GM20000 (cell line): ENCODE measurements around the gene DNAI2.

ENCODE experiments used
- DNase-seq: peaks from one replicate; pipeline ENCODE4 v3.0.0; 2012; ENCODE audit warnings: low spot score
- CTCF ChIP-seq: IDR thresholded peaks from 2 replicates; pipeline ENCODE4 v1.5.1; 2012; ENCODE audit warnings: mild to moderate bottlenecking, control low read depth; ENCODE audit errors: extremely low read depth, missing control alignments

DNAI2 gene

GRCh38 chr17:74326506-74326905, 52.5 kb downstream of the DNAI2 start:
- no peak for DNase-seq
- no peak for TF ChIP-seq CTCF

- no peak for TF ChIP-seq CTCF
- no peak for DNase-seq
Observed at GRCh38 chr17:74328487-74328886, 54.5 kb downstream of the DNAI2 start.

- TF ChIP-seq CTCF: no peak
Observed at GRCh38 chr17:74329378-74329777, 55.3 kb downstream of the DNAI2 start.

GRCh38 chr17:74330446-74330845, 56.4 kb downstream of the DNAI2 start:
- TF ChIP-seq CTCF: no peak
- DNase-seq: no peak

More at GRCh38 chr17:74329378-74329777, 55.3 kb downstream of the DNAI2 start:
- DNase-seq: no peak

GRCh38 chr17:74332017-74332650, 58.1 kb downstream of the DNAI2 start:
- no peak for DNase-seq
- no peak for TF ChIP-seq CTCF

GRCh38 chr17:74332763-74333283, 58.8 kb downstream of the DNAI2 start:
- DNase-seq: no peak
- no peak for TF ChIP-seq CTCF

- no peak for TF ChIP-seq CTCF
- no peak for DNase-seq
Observed at GRCh38 chr17:74334393-74335039, 60.5 kb downstream of the DNAI2 start.
